Activated gamma-delta T cell treated with anti-CD3 and anti-CD28 coated beads, Interleukin-2, amount 50 U/mL, for 16 hours (primary cell): Measurements from ENCODE around the gene GARIN3.
"Not testable (repeated sequence)": the region's sequence is repeated elsewhere in the genome, so short reads cannot be mapped to it uniquely, and the experiment has no call there.

ENCODE experiments used
- DNase-seq: peaks from one replicate; pipeline ENCODE4 v3.0.0-alpha.2; 2020; ENCODE audit warnings: low read depth

The GARIN3 gene

DNA sequence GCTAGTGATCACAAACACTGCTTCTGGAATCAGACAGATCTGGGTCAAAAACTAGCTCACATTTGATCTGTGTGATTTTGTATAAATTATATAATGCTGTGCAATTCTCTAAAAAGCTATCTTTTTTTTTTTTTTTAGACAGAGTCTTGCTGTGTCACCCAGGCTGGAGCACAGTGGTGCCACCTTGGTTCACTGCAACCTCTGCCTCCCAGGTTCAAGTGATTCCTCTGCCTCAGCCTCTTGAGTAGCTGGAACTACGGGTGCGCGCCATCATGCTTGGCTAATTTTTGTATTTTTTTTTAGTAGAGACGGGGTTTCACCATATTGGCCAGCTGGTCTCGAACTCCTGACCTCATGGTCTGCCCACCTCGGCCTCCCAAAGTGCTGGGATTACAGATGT, 19.1 kb upstream of the GARIN3 start:
- DNase-seq: not testable (repeated sequence)

DNA sequence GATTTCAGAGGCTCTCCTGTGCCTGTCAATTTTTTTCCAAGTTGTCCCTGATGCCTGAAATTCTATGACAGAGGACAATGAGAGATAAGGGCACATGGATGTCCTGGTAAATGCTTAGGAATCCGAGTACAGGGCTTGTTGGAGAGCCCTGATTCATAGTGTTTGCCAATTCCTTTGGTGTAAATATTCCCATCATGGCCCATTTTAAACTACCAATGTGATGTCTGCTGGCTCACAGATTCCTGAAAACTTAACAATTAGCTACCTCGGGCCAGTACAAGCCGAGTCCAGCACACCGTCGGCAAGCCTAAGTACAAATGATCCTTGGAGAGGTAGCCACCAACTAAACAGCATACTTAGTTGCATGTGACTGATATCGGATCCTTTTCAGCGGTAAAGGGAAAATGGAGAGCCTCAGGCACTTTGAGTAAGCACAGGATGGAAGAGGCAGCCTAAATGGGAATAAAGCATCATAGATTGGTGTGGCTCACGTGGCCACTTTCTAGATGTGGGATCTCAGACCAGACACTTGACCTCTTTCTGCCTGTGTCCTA, 18.1 kb upstream of the GARIN3 start:
- no peak for DNase-seq

DNA sequence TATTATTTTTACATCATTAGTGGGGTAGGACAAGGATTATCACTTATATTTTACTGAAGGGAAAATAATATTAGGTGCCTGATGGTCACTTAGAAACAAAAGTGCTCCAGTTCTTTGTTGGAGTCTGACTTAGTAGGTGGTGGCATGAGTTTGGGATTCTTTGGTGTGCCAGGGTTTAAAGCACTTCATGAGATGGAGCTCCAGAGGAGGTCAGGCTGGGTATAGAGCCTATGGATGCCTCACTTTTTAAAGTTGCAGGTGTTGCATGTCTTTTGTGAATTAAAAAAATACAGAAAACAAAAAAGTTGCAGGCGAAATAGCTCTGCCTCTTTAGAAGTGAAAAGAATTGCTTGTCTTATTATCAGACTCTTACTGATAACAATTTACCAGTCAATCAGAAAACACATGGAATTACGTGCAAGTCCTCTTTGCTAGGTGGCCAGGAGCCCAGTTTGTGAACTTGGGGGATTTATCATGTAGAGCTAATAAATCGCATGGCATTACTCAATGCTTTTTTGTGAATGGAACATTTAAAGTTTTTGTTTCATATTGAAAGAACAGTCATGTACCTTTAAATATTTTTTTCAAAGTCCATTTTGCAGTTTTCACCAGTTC, 16.2 kb upstream of the GARIN3 start:
- DNase-seq: no peak

DNA sequence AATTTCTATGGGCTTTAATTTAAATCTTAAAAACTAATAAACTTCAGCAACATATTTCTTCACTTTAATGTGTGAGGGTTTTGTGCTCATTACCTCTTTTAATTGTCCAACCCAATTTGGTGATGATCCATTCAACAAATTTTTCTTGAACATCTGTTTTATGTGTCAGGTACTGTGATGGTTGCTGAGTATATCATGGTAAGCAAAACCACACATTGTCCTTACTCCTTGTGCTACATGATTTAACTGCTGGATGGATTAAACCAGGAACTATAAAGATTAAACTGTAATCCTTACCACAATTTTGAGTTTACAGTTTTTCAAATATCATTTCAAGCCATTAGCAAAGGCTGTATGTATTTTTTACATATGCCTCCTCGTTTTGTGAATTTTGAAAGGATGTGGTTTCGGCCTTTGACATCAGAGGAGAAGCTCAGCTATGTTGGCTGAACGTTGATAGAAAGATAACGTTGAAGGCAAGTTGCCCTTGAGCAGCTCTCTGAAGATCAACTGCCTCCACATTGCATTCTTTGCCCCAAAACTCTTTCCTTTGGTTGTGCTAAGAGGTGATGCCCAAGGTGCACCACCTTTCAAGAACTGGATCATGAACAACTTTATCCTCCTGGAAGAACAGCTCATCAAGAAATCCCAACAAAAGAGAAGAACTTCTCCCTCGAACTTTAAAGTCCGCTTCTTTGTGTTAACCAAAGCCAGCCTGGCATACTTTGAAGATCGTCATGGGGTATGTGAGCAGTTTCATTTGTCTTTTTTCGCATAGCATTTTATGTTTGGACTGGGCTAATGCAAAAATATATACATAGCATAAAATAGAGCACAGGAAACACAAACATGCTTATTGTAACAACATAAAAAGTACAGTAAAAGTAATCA, 14.6 kb upstream of the GARIN3 start, which contains the start of gene ITK:
Gene ITK, plus strand, starts transcription at position 467 of the 891 bp plus-strand sequence. Its CDS starts 138 bp downstream, at position 605.
- peak; percentile 20 for DNase-seq

DNA sequence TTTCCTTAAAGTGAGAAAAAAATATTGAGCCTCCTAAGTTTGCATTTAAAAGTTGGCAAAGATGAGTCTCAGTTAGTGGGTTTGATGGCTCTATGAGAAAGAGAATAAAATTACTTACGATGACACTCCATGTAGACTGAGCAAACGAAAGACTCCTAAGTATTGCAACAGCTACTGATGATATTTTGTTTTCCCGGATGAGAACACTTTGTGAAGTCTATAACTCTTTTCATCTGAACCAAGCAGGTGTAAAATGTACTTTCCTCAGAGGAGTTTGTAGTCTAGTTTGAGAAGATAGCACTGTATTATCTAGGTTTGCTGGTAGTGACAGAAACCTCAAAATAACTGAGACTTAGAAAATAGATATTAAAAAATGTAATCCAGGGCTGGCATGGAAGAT, 12.9 kb upstream of the GARIN3 start:
- no peak for DNase-seq

DNA sequence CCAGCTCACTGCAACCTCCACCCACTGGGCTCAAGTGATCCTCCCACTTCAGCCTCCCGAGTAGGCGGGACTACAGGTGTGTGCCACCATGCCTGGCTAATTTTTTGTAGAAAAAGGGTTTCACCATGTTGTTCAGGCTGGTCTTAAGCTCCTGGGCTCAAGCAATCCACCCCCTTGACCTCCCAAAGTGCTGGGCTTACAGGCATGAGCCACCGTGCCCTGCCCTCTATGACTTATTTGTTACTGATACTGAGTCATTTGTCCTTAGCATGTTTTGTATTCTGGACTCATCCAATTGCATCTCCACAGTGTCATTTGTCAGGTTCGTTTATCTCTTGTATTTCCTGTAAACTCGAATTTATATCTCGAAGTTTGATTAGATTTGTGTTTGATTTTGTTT, 11.9 kb upstream of the GARIN3 start:
- DNase-seq: no peak

DNA sequence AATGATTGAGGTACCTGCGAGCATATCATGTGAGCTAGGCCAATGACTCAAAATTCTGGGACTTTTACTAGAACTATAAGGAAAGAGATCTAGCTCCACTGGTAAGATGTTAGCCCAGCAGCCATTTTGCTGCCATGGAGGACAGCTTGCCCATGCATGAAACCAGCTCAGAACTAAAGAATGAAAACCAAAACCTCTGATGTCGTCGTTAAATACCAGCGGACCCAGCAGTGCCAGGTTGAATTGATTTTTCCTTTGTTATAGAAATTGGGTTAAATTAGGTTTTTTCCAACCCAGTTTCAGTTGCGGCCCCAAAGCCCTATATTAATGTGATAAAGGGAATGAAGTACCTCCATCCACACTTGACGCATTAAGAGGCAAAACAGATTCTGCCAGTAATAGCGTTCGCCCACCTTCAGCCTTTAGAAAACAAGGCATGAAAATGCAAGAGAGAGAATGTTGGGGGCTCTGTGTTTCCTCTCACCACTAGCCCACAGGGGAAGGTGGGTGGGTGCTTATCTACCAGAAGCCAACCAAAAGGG, 9.1 kb upstream of the GARIN3 start:
- no peak for DNase-seq

DNA sequence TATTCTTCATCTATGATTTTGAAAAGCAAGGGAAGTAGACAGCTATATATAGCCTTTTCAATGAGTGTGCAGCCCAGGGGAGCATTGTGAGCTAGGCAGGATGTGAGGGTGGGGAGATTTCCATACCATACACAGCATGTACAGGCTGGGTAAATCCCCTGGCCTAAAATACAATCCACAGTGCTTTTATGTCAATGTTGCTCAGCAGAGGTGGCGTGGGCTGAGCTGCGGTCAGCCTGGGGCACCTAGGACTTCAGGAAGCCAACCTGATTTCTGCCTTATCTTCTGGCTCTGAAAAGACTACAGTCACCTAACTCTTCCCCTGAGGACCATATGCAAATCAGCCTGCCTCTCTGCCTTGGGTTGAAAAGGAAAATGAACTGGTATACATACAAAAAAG, 6.3 kb upstream of the GARIN3 start:
- DNase-seq: peak; percentile 73

DNA sequence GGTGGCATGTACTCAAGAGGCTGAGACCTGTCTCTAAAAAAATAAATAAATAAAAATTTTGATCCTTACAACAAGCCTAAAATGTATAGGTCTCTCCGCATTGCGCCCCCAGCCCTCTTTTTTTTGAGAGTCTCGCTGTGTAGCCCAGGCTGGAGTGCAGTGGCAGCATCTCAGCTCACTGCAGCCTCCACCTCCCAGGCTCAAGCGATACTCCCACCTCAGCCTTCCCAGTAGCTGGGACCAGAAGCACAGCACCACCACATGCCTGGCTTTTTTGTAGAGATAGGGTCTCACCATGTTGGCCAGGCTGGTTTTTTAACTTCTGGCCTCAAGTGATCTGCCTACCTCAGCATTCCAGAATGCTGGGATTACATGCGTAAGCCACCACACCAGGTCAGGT, 2.2 kb upstream of the GARIN3 start:
- no peak for DNase-seq

DNA sequence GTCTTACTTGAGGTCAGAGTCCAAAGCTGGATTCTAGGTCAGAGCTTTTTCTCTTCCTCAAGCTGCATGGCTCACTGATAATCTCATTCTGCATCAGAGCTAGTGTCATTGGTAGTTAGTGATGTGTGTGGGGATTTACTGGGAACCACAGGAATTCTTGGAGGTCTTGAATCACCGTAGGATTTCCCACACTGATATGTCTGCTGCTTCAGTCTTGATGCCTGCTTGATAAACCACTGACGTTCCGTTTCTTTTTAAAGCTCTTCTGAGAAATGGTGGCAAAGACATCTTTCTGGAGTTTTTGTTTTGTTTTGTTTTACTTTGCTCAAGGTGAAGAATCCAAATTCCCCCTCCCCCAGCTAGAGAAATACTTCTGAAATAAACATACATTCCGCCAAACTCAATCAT, 1.2 kb upstream of the GARIN3 start:
- DNase-seq: no peak

DNA sequence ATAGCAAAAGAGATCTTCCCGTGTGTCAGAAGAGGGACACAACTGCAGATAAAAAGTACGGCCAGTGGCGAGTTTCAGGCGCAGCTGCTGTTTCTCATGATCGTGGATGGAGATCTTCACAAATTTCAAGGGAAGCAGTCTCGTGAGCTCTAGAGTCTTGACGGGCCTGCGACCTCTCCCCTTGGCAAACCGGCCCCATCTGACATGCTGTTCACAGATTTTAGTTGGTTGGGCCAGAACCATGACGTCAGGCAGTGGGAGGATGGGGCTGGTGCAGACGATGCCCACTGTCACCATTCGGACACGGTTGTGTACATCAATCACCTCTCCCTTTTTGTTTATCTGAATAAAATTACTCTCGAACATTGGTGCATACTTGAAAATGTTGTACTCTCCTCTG, 396 bp downstream of the GARIN3 start:
- DNase-seq: no peak

DNA sequence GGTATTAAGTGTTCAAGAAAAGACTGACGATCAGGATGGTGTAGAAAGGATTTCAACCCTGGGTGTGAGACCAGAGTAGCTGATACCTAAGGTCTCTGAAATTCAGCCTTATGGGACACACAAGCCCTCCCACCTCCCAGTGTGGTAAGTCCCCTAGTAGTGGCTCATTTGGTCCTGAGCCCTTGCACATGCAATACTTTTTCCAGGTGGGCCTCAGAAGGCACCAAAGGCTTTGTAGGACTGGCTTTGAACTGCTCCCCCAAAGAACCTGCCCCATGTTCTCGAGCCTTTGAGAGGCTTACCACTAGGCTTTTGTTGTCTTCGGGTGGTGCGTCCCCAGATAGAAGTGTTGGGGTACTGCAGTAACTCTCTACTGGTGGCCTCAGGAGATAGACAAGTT, 803 bp downstream of the GARIN3 start:
- DNase-seq: no peak

DNA sequence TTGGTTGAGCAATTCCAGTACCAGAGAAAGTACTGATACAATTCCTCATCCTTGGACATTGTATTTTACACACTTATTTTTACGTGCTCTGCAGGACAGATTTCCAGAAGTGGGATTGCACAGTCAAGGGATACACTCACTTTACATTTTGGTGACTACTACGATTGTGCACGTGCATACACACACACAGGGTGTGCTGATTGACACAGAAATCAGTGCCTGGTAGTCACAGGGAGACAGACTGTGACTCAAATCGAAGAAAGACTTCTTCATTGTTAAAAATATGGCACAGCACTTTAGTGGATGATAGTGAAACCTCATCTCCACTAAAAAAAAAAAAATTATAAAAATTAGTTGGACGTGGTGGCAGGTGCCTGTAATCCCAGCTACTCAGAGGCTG, 1.5 kb downstream of the GARIN3 start:
- no peak for DNase-seq

DNA sequence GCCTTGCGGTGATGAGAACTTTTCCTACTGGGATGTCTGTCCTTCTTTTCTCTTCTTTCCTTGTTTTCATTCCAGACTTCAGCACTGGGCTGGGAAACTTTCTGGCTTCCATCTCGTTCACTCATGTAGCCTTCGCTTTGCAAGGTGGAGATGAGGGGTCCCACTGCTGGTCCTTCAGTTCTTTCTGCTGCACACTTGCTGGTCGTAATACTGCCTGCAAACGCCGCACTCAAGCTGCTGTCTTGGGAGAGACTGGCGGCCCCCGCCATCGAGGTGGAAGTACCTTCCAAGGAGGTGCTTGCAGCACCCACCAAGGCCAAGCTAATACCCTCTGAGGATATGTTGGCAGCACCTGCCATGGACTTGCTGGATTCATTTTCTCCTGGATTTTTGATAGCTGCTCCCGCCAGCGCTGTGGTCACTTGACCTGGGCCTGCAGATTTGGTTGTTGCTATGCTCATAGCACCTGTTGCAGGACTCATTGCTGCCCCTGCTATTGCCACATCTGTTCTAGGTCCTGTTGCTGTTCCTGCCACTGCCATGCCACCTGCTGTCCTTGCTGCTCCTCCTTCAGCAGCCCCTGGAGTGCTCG, 3.0 kb downstream of the GARIN3 start:
- no peak for DNase-seq

DNA sequence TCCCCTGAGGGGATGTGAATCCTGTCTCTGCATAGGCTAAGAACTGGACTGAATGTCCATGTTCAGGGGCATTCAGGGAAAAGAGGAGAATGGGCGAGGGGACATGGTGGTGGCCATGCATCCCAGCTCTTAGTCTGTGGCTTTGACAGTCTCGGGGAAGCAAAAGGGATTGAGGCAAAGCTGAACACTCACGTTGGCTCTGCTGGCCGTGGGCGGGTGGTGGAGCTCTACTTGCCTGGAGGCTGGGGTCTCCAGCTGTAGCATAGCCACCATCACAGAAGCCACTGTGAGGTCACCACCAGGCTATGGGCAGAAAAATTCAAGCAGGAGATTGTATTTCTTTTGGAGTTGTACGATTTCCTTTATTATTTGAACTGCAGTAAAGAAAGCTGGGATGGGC, 4.1 kb downstream of the GARIN3 start:
- no peak for DNase-seq

DNA sequence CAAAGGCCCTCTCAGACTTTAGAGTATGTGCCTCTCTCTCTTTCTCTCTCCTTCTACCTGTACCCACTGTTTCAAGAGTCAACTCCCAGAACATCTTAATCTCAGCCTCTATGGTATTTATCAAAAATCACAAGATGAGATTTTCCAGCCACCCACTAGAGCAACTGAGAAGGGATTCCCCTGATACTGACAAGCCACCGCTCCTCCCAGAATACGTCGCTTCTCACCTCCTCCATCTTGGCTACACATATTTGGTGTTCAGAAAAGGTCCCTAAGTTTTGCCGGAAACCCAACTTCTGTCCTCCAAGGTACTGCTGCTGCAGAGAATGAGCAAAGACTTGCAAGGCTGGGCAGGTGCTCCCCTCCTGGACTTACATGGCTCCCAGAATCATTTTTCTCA, 6.1 kb downstream of the GARIN3 start:
- DNase-seq: no peak

DNA sequence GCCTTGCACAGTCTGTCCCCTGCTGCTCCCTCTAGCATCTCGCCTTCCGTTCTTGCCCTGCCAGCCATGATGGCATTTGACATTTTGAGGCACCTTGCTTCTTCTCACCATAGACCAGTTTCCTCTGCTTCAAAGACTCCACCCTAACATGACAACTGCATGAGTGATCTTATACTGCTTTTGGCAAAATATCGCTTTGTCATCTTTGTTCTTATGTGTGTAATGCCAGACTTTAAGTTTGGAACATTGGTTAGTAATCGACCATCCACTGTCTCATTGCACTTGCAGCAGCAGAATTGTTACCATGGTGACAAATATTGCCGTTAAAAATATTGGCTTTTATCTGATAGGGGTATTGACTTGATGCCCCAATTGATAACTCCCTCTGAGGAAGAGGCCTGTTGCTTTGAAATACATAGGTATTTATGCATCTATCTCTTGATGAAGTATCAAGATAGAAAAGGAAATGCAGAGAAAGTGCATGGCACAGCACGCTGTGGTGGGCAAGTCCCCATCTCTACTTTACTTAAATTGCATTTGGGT, 6.8 kb downstream of the GARIN3 start:
- DNase-seq: no peak

DNA sequence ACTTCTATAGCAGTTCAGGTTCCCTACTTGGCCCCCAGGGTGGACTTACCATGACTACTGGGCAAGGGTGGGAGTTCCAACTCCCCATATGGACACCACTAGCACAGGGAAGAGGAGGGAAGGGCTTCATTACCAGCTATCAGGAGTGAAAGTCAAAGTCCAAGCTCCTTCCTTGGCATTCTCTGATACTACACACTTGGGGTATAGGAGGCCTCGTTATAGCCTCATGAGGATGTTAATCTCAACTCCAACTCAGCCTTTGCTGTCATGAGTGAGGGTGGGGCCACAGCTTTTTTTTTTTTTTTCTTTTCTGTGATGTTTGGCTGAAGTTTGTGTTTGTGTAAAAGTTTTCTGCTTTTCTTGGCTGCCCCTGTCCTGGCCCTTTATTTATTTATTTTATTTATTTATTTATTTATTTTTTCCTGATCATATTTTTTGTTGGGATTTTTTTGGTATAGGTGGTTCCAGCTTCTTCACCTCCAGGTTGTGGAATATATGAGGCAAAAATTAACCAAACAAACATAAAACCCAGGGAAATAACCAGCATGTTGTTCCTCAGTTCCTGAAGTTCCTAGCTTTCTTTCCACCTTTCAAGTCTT, 8.7 kb downstream of the GARIN3 start:
- DNase-seq: no peak

DNA sequence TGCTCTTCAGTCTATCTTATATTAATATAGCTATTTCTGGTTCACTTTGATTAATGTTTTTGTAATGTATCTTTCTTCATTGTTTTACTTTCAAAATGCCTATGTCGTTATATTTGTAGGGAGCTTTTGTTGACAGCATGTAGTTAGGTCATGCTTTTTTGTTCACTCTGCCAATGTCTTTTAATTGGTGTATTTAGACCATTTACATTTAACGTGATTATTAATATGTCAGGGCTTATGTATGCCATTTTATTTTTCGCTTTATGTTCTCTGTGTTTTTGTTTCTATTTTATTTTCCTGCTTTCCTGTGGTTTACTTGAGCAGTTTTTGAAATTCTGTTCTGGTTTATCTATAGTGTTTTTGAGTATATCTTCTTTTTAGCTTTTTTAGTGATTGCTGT, 10.8 kb downstream of the GARIN3 start:
- no peak for DNase-seq

DNA sequence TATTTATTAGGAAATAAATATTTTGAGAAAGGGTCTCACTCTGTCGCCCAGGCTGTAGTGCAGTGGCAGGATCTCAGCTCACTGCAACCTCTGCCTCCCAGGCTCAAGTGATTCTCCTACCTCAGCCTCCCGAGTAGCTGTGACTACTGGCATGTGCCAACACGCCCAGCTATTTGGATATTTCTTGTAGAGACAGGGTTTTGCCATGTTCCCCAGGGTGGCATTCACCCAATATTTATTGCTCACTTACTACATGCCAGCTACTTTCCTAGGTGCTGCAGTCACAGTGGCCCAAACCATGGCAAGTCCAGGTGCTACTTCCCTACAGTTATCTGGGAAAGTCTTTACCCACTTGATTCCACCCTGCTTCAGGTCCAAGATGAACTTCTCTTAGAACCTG, 15.1 kb downstream of the GARIN3 start:
- no peak for DNase-seq

DNA sequence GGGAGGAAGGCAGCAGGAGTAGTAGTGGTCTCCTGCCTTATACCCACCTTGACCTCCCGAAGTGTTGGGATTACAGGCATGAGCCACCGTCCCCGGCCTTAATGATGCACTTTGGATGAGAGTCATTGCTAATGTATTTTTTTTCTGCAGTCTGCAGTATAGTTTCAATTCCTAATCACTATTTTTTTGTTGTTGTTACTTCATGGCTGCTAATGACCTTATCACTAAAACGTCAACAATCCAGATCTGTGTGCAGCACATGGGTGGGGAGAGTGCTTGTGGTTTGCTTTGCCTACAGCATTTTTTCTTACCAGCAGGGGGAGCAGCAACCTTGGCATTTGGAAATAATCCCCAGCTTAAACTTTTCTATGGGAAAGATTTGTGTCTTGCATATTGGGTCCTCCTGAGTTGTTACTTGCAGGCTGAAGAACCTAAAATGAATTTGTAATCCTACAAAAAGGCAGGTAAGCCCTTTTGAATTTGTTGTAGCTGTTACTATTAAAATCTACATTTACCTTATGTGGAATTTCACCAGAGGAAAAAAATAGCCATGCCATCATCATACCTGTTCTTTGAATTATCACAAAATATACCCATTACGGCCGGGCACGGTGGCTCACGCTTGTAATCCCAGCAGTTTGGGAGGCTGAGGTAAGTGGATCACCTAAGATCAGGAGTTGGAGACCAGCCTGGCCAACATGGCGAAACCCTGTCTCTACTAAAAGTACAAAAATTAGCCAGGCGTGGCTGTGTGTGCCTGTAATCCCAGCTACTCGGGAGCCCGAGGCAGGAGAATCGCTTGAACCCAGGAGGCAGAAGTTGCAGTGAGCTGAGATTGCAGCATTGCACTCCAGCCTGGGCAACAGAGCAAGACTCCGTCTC, 17.1 kb downstream of the GARIN3 start:
- DNase-seq: peak; percentile 82
